Osteocyte (in vitro differentiated cells): ENCODE data around the gene PSMB3. TPM values are rescaled to one million over a fixed set of nuclear protein-coding genes. Genes with fewer than 3 reads are reported as not detected.

ENCODE experiments used
- DNase-seq: peaks from one replicate; pipeline ENCODE4 v3.0.0; 2021; ENCODE audit warnings: mixed read lengths; ENCODE audit not compliant: unreplicated experiment; ENCODE audit errors: extremely low spot score
- H3K27ac Mint-ChIP-seq: one replicate; pipeline ENCODE4 v1.8.0; 2021; ENCODE audit warnings: mild to moderate bottlenecking, mixed read lengths; ENCODE audit not compliant: unreplicated experiment
- H3K27me3 Mint-ChIP-seq: one replicate; pipeline ENCODE4 v1.8.0; 2021; ENCODE audit warnings: mixed read lengths; ENCODE audit not compliant: unreplicated experiment
- H3K36me3 Mint-ChIP-seq: one replicate; pipeline ENCODE4 v1.8.0; 2021; ENCODE audit warnings: mixed read lengths; ENCODE audit not compliant: unreplicated experiment
- H3K4me1 Mint-ChIP-seq: one replicate; pipeline ENCODE4 v1.8.0; 2021; ENCODE audit warnings: mixed read lengths; ENCODE audit not compliant: unreplicated experiment
- H3K4me3 Mint-ChIP-seq: one replicate; pipeline ENCODE4 v1.8.0; 2021; ENCODE audit warnings: mild to moderate bottlenecking, moderate library complexity, mixed read lengths; ENCODE audit not compliant: unreplicated experiment
- H3K9me3 Mint-ChIP-seq: one replicate; pipeline ENCODE4 v1.8.0; 2021; ENCODE audit warnings: mixed read lengths; ENCODE audit not compliant: unreplicated experiment
- CTCF ChIP-seq: fragments of 200-600 bp; sonication (generic); IDR thresholded peaks from 2 replicates; pipeline ENCODE4 v1.5.0; 2021; ENCODE audit warnings: antibody characterized with exemption, mild to moderate bottlenecking, moderate library complexity
- total RNA-seq: library from RNA; stranded (reverse); gene quantifications from 2 replicates; pipeline ENCODE4 v1.2.1, GENCODE V29; 2021

Gene PSMB3
- total RNA-seq, 1 donor from 2014 or later: 144 TPM

DNA sequence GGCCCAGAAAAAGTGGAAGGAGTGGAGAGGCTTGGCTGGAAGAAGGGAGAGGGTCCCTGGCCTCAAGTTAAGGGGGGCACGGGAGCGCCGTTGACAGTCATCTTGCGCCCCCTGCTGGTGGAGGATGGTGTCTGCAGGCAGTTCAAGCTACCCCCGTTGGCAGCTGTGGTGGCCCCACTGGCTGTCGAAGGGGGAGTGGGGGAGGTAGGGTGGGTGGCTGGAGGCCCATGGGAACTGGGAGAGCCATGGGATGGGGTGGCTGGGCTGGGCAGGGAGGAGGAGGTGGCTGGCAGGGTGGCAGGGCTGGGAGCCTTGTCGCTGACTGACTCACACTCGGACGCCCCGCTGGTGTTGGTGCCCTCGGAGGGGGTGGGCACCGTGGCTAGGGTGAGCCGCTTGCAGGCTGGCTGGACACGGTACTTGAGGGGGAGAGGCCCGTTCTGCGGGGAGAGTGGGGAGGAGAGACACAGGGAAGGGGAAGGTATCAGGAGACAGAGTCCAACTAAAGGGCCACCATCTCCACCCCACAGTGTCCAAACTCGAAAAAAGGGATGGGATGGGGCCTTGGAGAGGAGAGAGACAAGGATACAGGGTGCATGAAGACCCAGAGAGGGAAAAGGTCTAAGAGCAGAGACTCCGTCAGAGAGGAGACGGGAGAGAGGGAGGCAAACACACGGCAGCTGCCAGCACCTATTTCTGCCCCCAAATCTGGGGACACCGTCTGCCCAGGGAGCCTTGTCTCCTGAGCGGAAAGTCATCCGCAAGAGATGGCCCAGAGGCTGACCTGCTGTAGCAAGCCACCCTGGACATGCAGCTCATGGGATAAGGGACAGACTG lies 17.2 kb upstream of the PSMB3 start:
- H3K4me1 Mint-ChIP-seq: peaks cover 24% of the 10 kb centered on the region
- no peaks in the 10 kb centered on the region for H3K9me3 Mint-ChIP-seq
- H3K27ac Mint-ChIP-seq: peak overlapping the region; percentile 27
- DNase-seq: no peak
- H3K36me3 Mint-ChIP-seq: peaks cover 22% of the 10 kb centered on the region
- H3K4me3 Mint-ChIP-seq: no peak overlapping the region
- TF ChIP-seq CTCF: peak; percentile 85
- no peaks in the 10 kb centered on the region for H3K27me3 Mint-ChIP-seq

DNA sequence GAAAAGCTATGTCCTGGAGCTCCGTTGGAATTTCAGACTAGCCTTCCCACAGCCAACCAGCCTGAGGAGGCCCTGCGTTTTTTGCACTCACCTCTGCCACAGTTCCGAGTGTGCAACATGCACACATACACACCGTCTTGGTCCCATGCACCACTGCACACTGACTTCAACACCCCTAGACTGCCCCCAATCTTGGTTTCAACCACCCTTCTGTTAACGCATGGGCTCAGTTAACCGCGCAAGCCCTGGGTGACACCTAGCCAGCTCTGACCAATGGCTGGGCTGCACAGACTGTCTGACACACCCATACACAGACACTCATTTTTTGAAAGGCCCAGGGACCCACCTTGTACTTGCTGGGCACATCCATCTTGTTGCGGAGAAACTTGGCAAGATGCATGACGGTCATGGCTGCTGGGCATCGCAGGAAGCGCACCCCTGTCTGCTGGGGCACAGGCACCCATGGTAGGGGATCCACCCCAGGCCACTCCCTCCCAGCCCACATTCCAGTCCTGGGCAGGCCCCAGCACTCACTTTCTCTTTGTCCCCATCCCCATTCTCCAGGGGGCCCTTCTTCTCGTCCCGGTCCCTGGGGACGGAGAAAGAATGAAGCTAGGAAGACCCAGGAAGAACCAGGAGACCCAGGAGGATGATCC lies 14.4 kb upstream of the PSMB3 start:
- no peak for DNase-seq
- H3K27ac Mint-ChIP-seq: no peak overlapping the region
- no peaks in the 10 kb centered on the region for H3K9me3 Mint-ChIP-seq
- TF ChIP-seq CTCF: no peak
- no peaks in the 10 kb centered on the region for H3K27me3 Mint-ChIP-seq
- H3K36me3 Mint-ChIP-seq: peaks cover 20% of the 10 kb centered on the region
- peaks cover 24% of the 10 kb centered on the region for H3K4me1 Mint-ChIP-seq
- no peak overlapping the region for H3K4me3 Mint-ChIP-seq

GRCh38 chr17:38738686-38739085 lies 13.9 kb upstream of the PSMB3 start:
- no peak overlapping the region for H3K4me3 Mint-ChIP-seq
- no peak for DNase-seq
- H3K9me3 Mint-ChIP-seq: no peaks in the 10 kb centered on the region
- H3K36me3 Mint-ChIP-seq: peaks cover 18% of the 10 kb centered on the region
- TF ChIP-seq CTCF: no peak
- H3K27ac Mint-ChIP-seq: no peak overlapping the region
- H3K27me3 Mint-ChIP-seq: no peaks in the 10 kb centered on the region
- H3K4me1 Mint-ChIP-seq: peaks cover 29% of the 10 kb centered on the region

DNA sequence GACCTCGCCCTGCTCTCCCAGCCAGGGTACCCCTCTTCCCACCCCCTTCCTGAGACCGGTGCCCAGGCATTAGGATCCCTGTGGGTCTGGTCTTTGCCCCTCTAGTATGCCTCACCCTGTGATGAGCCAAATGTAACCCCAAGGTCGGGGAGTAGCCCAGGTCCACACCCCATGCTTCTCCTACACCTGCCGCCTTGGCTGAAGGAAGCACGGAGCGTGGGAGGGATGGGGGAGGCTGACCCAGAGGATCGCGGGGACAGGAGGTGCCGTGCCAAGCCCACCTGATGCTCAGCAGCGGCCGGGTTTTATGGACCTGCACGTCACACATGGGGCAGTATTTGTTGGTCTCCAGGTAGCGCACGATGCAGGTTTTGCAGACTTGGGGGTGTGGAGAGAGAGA lies 13.2 kb upstream of the PSMB3 start:
- Mint-ChIP-seq H3K4me3 (no peak overlapping the region), H3K9me3 (no peaks in the 10 kb centered on the region), H3K27ac (no peak overlapping the region), H3K36me3 (peaks cover 18% of the 10 kb centered on the region), H3K27me3 (no peaks in the 10 kb centered on the region), H3K4me1 (peaks cover 34% of the 10 kb centered on the region)
- no peak for TF ChIP-seq CTCF
- no peak for DNase-seq

DNA sequence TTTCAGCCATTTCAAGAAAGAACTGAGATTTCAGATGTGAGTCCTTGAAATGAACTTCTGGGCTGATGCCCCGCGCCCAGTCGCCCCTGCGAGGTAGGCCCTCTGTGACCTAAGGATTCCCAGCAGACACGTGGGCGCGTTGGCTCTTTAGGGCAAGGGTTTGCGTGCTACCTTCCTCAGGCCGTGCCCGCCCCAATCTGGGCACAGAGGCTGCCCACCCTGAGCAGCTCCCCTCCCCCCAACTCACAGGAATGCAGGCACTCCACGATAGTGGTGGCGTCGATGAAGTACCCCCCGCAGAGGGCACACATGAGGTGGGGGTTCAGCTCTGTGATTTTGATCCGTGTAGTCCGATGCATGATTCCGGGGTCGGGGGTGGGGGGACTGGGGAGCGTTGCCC lies 12.5 kb upstream of the PSMB3 start:
- Mint-ChIP-seq H3K36me3 (peaks cover 17% of the 10 kb centered on the region), H3K4me3 (no peak overlapping the region), H3K27me3 (no peaks in the 10 kb centered on the region), H3K9me3 (no peaks in the 10 kb centered on the region), H3K27ac (no peak overlapping the region), H3K4me1 (peaks cover 39% of the 10 kb centered on the region)
- DNase-seq: no peak
- TF ChIP-seq CTCF: no peak
